Small intestine (tissue), 7 donors: ENCODE results near the gene TANK. TPM values are rescaled to one million over a fixed set of nuclear protein-coding genes. Genes with fewer than 3 reads are reported as not detected.
A peak's percentile ranks its signal among the peaks of the same experiment; 100 is the strongest.
"Not testable (repeated sequence)": the region's sequence is repeated elsewhere in the genome, so short reads cannot be mapped to it uniquely, and the experiment has no call there.

Experiments used
- DNase-seq, 2 donors: peaks; one replicate each; pipeline versions ENCODE4 v3.0.0 to v3.0.0-alpha.2; 2013
- FAIRE-seq: peaks from 2 replicates; lab custom pipeline; 2012; peaks lifted over from hg19 to GRCh38; lab: Jason Lieb, UNC
- H3K27ac ChIP-seq, 3 donors: one replicate each; pipeline ENCODE4 v1.5.1; 2013; ENCODE audit warnings: low read length in 2 of 3, mild to moderate bottlenecking in 2 of 3, control low read depth in 1 of 3, inconsistent platforms in 1 of 3, low read depth in 1 of 3, moderate library complexity in 1 of 3
- H3K27me3 ChIP-seq, 3 donors: one replicate each; pipeline ENCODE4 v1.6.1; 2013; ENCODE audit warnings: low read length in 3 of 3, inconsistent platforms in 1 of 3; ENCODE audit not compliant: control insufficient read depth in 3 of 3, insufficient read depth in 3 of 3
- H3K36me3 ChIP-seq, 3 donors: one replicate each; pipeline ENCODE4 v1.6.1; 2013; ENCODE audit warnings: low read length in 3 of 3, inconsistent platforms in 1 of 3, low read depth in 1 of 3, mild to moderate bottlenecking in 1 of 3, moderate library complexity in 1 of 3; ENCODE audit not compliant: control insufficient read depth in 3 of 3, insufficient read depth in 2 of 3
- H3K4me1 ChIP-seq, 3 donors: one replicate each; pipeline ENCODE4 v1.6.1; 2013; ENCODE audit warnings: low read length in 2 of 3, inconsistent platforms in 1 of 3, low read depth in 1 of 3, mild to moderate bottlenecking in 1 of 3, moderate library complexity in 1 of 3; ENCODE audit not compliant: control insufficient read depth in 3 of 3, insufficient read depth in 2 of 3
- H3K4me3 ChIP-seq, 3 donors: one replicate each; pipeline ENCODE4 v1.5.1; 2013; ENCODE audit warnings: low read length in 3 of 3, control low read depth in 1 of 3, inconsistent platforms in 1 of 3, low read depth in 1 of 3, mild to moderate bottlenecking in 1 of 3, moderate library complexity in 1 of 3
- H3K9me3 ChIP-seq, 2 donors: one replicate each; pipeline ENCODE4 v1.6.1; 2013; ENCODE audit warnings: low read depth in 1 of 2, low read length in 1 of 2; ENCODE audit not compliant: control insufficient read depth in 2 of 2, insufficient read depth in 1 of 2
- WGBS, 3 donors: extraction: QIAGEN DNeasy Blood & Tissue Kit; methylation state at CpG; one replicate each; pipeline ENCODE4 v1.1.7; 2013; 5-methylcytosine and 5-hydroxymethylcytosine counted together
- polyA plus RNA-seq, 4 donors: library from polyadenylated mRNA; stranded (reverse) in 3 of 4; unstranded in 1 of 4; fragments of 200-250 nt in 3 of 4; fragments of 120-200 nt in 1 of 4; gene quantifications; one replicate each; pipeline versions ENCODE4 v1.2.1 to v1.2.3, GENCODE V29; 2013
- donor health status: healthy with polysubstance abuse.
- donor health status: control.
- donor health status: control.
- donor health status: Bipolar disorder and iron deficiency.
- donor health status: healthy.

The TANK gene
- polyA plus RNA-seq, 4 donors = 27.7 to 54.8 (median 37.1) TPM

GRCh38 chr2:161128885-161129284 is 31.3 kb upstream of the TANK start:
- FAIRE-seq (no peak), DNase-seq (no peak)
- no peak overlapping the region for H3K4me3 ChIP-seq
- H3K36me3 ChIP-seq = no peaks in the 10 kb centered on the region
- no peaks in the 10 kb centered on the region for H3K9me3 ChIP-seq
- H3K27me3 ChIP-seq = no peaks in the 10 kb centered on the region
- WGBS, 3 donors = 57 to 68% (median 64%) methylated on average over 3 of the region's 3 CpGs
- H3K27ac ChIP-seq = no peak overlapping the region
- no peaks in the 10 kb centered on the region for H3K4me1 ChIP-seq

DNA sequence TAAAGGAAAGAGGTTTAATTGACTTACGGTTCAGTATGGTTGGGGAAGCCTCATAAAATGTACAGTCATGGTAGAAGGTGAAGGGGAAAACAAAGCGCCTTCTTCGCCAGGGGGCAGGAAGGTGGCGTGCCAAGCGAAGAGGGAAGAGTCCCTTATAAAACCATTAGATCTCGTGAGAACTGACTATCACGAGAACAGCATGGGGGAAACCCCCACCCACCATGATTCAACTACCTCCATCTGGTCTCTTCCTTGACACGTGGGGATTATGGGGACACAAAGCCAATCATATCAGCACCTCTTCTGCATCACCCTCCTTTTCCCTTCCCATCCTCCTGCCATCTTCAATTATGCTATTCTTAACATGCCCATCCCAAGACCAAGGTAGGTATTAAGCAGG is 29.9 kb upstream of the TANK start:
- 86 to 90% (median 89%) methylated on average over 8 of the region's 8 CpGs for WGBS, 3 donors
- Histone ChIP-seq H3K4me1 (peaks cover 0 to 2% (median 2%) of the 10 kb centered on the region in 3 donors), H3K27me3 (no peaks in the 10 kb centered on the region), H3K9me3 (no peaks in the 10 kb centered on the region), H3K36me3 (no peaks in the 10 kb centered on the region), H3K27ac (no peak overlapping the region), H3K4me3 (no peak overlapping the region)
- FAIRE-seq (no peak), DNase-seq (no peak)

DNA sequence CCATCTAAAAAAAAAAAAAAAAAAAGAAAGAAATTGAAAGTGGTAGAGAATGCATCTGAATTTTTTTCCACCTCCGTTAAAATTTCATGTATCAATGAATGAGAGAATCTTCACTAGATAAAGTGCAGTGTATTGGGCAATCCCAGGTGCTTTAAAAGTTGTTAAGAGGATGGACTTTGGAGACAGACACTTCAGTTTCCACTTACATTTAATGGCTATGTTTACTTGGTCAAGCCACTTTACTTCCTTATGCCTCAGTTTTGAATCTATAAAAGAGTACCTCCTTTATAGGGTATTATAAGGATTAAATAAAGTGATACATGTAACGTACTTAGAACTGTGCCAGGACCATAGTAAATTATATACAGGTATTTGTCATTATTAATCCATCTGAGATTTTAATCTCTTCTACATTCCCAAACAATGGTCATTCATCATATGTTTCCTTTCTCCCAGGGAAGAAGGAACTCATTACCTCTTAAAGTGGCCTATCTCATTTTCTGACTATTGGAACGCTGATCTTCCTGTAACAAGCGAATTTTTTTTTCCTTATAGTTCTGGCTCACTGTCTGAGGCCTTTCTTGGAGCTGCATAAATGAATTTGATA is 29.1 kb upstream of the TANK start:
- no peaks in the 10 kb centered on the region for H3K36me3 ChIP-seq
- no peak overlapping the region for H3K27ac ChIP-seq
- no peak for FAIRE-seq
- 69 to 82% (median 78%) methylated on average over 4 of the region's 4 CpGs for WGBS, 3 donors
- no peak for DNase-seq
- peaks cover 0 to 4% (median 2%) of the 10 kb centered on the region in 3 donors for H3K4me1 ChIP-seq
- H3K4me3 ChIP-seq = no peak overlapping the region
- H3K27me3 ChIP-seq = no peaks in the 10 kb centered on the region
- H3K9me3 ChIP-seq = no peaks in the 10 kb centered on the region

- WGBS, 3 donors = 89 to 97% (median 97%) methylated on average over 1 of the region's 1 CpG
- Histone ChIP-seq H3K4me3 (no peak overlapping the region), H3K36me3 (no peaks in the 10 kb centered on the region), H3K27me3 (no peaks in the 10 kb centered on the region), H3K4me1 (peaks cover 0 to 5% (median 2%) of the 10 kb centered on the region in 3 donors), H3K27ac (no peak overlapping the region), H3K9me3 (no peaks in the 10 kb centered on the region)
- no peak for FAIRE-seq
- no peak for DNase-seq
These were observed 28.4 kb upstream of the TANK start for GRCh38 chr2:161131804-161132203.

DNA sequence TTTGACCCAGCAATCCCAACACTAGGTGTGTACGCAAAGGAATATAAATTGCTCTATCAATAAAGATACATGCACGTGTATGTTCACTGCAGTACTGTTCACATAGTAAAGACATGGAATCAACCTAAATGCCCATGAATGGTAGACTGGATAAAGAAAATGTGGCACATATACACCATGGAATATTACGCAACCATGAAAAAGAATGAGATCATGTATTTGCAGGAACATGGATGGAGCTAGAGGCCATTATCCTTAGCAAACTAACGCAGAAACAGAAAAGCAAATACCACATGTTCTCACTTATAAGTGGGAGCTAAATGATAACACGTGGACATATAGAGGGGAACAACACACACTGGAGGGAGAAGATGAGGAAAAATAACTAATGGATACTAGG is 27.8 kb upstream of the TANK start:
- not testable (repeated sequence) for H3K4me1 ChIP-seq, H3K27ac ChIP-seq, H3K27me3 ChIP-seq, DNase-seq, FAIRE-seq, H3K4me3 ChIP-seq, H3K36me3 ChIP-seq, H3K9me3 ChIP-seq
- WGBS, 3 donors = 95 to 96% (median 96%) methylated on average over 5 of the region's 5 CpGs

DNA sequence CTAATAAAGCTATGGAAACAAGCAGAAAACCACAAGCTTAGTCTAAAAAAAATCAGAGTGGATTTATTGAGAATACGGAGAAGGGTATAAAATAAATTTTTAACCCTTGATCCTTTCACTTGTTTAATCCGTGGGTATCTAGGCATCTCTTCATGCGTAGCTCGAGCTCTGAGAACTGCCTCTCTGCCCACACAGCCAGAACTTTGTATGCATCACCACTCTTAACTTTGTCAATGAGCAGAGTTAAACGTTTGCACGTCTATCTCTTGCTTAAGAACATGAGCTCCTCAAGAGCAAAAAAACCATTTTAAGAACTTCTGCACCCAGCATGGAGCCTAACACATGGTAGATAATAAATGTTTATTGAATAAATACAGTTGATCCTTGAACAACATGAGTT is 26.9 kb upstream of the TANK start:
- Histone ChIP-seq H3K9me3 (no peaks in the 10 kb centered on the region), H3K27ac (no peak overlapping the region), H3K4me3 (no peak overlapping the region), H3K27me3 (no peaks in the 10 kb centered on the region), H3K4me1 (peaks cover 0 to 5% (median 2%) of the 10 kb centered on the region in 3 donors), H3K36me3 (no peaks in the 10 kb centered on the region)
- WGBS, 3 donors = 91 to 94% (median 93%) methylated on average over 6 of the region's 6 CpGs
- no peak for FAIRE-seq
- no peak for DNase-seq

DNA sequence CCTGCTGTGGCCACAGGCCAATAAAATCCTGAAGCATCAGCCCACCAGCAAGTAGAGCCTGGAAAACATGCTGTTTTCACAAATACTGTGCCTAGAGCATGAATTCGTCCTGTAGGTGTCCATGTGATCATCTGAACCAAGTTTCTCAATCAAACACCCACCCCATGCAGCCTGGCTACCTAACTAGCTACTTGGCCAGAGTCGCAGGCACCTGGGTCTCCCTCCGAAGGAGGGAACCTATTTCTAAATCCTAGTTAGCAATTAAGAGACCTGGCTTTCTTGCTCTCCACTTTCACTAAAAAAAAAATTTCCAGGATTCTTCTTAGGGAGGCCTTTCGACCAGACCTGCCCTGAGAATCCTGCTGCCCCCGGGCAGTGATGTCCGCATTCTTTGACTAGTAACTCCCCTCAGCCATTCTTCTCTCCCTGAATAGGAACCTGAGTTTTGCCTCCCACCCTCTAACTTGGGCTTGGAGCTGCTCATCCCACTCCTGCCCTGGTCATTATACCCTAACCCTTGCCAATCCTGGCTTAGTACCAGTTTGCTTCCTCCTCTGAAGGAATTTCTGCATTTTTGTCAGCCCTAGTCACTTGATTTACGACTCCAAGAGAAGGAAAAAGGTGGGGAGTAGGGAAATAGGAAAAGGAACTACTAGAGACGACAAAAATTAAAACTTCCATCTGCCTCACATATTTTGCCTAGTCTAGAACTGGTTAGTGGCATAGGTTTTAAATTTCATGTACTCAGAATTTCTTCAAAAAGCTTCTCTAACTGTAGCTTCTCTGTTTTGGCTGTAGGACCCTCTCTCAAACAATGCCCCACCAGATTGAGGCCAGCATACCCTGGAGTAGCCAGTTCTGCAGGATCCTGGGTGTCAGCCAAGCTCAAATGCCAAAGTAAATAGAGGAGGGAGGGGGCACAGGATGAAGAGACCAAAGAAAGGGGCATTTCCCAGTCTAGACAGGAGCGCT is 25.4 kb upstream of the TANK start:
- no peak overlapping the region for H3K27ac ChIP-seq
- peaks cover 0 to 5% (median 2%) of the 10 kb centered on the region in 3 donors for H3K4me1 ChIP-seq
- H3K4me3 ChIP-seq = no peak overlapping the region
- H3K27me3 ChIP-seq = no peaks in the 10 kb centered on the region
- 73 to 76% (median 73%) methylated on average over 9 of the region's 9 CpGs for WGBS, 3 donors
- H3K9me3 ChIP-seq = no peaks in the 10 kb centered on the region
- DNase-seq (no peak), FAIRE-seq (no peak)
- H3K36me3 ChIP-seq = no peaks in the 10 kb centered on the region

DNA sequence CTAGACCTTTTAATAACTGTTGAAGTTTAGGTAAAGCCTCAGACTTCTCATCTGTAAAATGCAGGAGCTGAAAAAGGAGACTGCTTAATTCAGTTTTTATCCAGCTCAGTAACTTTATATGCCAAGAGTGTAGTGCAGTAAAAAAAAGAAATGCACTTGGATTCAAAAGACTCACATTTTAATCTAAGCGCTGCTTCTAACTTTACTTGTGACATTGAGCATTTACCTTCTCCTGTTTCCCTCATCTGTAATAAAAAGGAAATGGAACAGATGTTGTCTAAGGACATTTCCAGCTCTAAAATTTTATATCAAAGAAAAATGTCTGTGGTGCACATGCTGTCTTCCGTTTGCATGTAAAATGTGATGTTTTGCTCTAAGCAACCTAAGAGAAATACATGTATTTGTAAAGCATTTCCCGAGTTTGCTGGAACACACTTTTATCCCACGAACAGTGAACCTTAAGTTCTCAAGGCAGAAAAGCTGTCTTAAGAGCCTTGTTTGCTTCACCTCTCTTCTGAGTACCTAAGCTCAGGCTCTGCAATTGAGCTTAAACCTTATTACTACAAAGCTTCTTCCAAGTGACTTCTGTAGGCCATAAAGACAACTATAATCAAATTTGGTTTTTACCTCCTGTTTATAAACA is 24.2 kb upstream of the TANK start:
- peak overlapping the region; percentile 55 to 87 (median 60) for H3K27ac ChIP-seq
- H3K9me3 ChIP-seq = no peaks in the 10 kb centered on the region
- H3K4me3 ChIP-seq = no peak overlapping the region
- H3K27me3 ChIP-seq = no peaks in the 10 kb centered on the region
- DNase-seq (no peak), FAIRE-seq (no peak)
- 57 to 73% (median 62%) methylated on average over 4 of the region's 4 CpGs for WGBS, 3 donors
- H3K4me1 ChIP-seq = peaks cover 0 to 5% (median 2%) of the 10 kb centered on the region in 3 donors
- no peaks in the 10 kb centered on the region for H3K36me3 ChIP-seq
